HepG2 (cell line): ENCODE results near the gene SOX4. TPM values are rescaled to one million over a fixed set of nuclear protein-coding genes. Genes with fewer than 3 reads are reported as not detected.

Experiments
- ATAC-seq: fragments of 200-7000 bp; cut with Tn5 transposase; 3 replicates; pipeline ENCODE4 v1.9.1; 2020; ENCODE audit warnings: mild to moderate bottlenecking, moderate library complexity
- BruUV-seq: library from RNA; stranded (reverse); fragments of 400-500 nt; replicated peaks from 2 replicates; lab custom pipeline; 2021; lab: Mats Ljungman, UMichigan
- CTCF ChIA-PET: fragments of 300-600 bp; formaldehyde crosslinking; extraction: SDS; loops from one replicate; lab custom pipeline; 2021; ENCODE audit warnings: low total read pairs, inconsistent platforms, low intra/inter-chr PET ratio; lab: Yijun Ruan, JAX
- POLR2A ChIA-PET: fragments of 350-600 bp; sonication (Branson Sonifier 250); formaldehyde crosslinking; loops from one replicate; lab custom pipeline; 2020; ENCODE audit warnings: antibody characterized with exemption, inconsistent platforms; lab: Yijun Ruan, JAX
- DNase-seq: peaks from one replicate; pipeline ENCODE4 v3.0.0-alpha.2; 2015; ENCODE audit warnings: low spot score
- FAIRE-seq: peaks from 3 replicates; lab custom pipeline; 2011; peaks lifted over from hg19 to GRCh38; lab: Jason Lieb, UNC
- H2AFZ ChIP-seq: one replicate; pipeline ENCODE4 v1.6.1; 2011; ENCODE audit warnings: low read length, inconsistent platforms
- H3K27ac ChIP-seq: fragments of 300-600 bp; 3 replicates; pipeline ENCODE4 v1.8.0; 2011; ENCODE audit warnings: mixed run types, mild to moderate bottlenecking, mixed read lengths, low read length, inconsistent platforms; ENCODE audit not compliant: insufficient read depth; ENCODE audit errors: extremely low read length
- H3K27me3 ChIP-seq, 2 experiments: fragments of 200-600 bp in 1 of 2; 2 replicates in 1 of 2; 3 replicates in 1 of 2; pipeline versions ENCODE4 v1.6.0 to v1.8.0; 2011; ENCODE audit warnings: low read length in 2 of 2, mild to moderate bottlenecking in 2 of 2, moderate library complexity in 2 of 2, inconsistent platforms in 1 of 2; ENCODE audit not compliant: insufficient read depth in 2 of 2, control insufficient read depth in 1 of 2
- H3K36me3 ChIP-seq, 2 experiments: fragments of 200-600 bp in 1 of 2; replicated peaks in 1 of 2; 2 replicates in 1 of 2; 3 replicates in 1 of 2; pipeline versions ENCODE4 v1.5.1 to v1.8.0; 2011; ENCODE audit warnings: low read length in 2 of 2, inconsistent platforms in 1 of 2; ENCODE audit not compliant: insufficient read depth in 2 of 2, control insufficient read depth in 1 of 2
- H3K4me1 ChIP-seq: 2 replicates; pipeline ENCODE4 v1.5.1; 2012; ENCODE audit warnings: low read length, inconsistent platforms; ENCODE audit not compliant: insufficient read depth
- H3K4me2 ChIP-seq: 2 replicates; pipeline ENCODE4 v1.6.0; 2011; ENCODE audit warnings: low read depth, low read length, inconsistent platforms
- H3K4me3 ChIP-seq, 3 experiments: fragments of 200-600 bp in 1 of 3; sonication (generic), shearing (Covaris generic) in 1 of 3; replicated peaks in 1 of 3; 2 replicates each; pipeline ENCODE4 v1.5.1; 2011 to 2016; ENCODE audit warnings: low read length in 3 of 3, inconsistent platforms in 2 of 3, low read depth in 2 of 3, mild to moderate bottlenecking in 2 of 3, control low read depth in 1 of 3, mixed read lengths in 1 of 3; ENCODE audit not compliant: insufficient read depth in 1 of 3
- H3K79me2 ChIP-seq: one replicate; pipeline ENCODE4 v1.6.1; 2011; ENCODE audit warnings: low read length, inconsistent platforms; ENCODE audit not compliant: insufficient read depth
- H3K9ac ChIP-seq: 2 replicates; pipeline ENCODE4 v1.6.0; 2011; ENCODE audit warnings: mild to moderate bottlenecking, low read depth, low read length, inconsistent platforms; ENCODE audit not compliant: insufficient read depth
- H3K9me3 ChIP-seq: 2 replicates; pipeline ENCODE4 v1.5.1; 2012; ENCODE audit warnings: mild to moderate bottlenecking, low read length
- H4K20me1 ChIP-seq: 2 replicates; pipeline ENCODE4 v1.6.0; 2011; ENCODE audit warnings: inconsistent platforms, mild to moderate bottlenecking, low read length, moderate library complexity; ENCODE audit not compliant: insufficient read depth
- CEBPB ChIP-seq: IDR thresholded peaks from 2 replicates; pipeline ENCODE4 v1.6.1; 2011; ENCODE audit warnings: low read depth, low read length, improper control_type of control experiment, borderline replicate concordance
- NBN ChIP-seq: fragments of 450-650 bp; conservative IDR thresholded peaks from 2 replicates; pipeline ENCODE4 v1.6.1; 2017
- NFE2 ChIP-seq: sonication (generic); formaldehyde crosslinking; IDR thresholded peaks from 2 replicates; pipeline ENCODE4 v1.4.0; 2020; ENCODE audit warnings: missing genetic modification reagents
- NR3C1 ChIP-seq: sonication (generic); formaldehyde crosslinking; IDR thresholded peaks from 2 replicates; pipeline ENCODE4 v1.4.0; 2020; ENCODE audit warnings: missing genetic modification reagents
- SMARCC2 ChIP-seq: fragments of 450-650 bp; IDR thresholded peaks from 2 replicates; pipeline ENCODE4 v1.6.1; 2017; ENCODE audit warnings: antibody characterized with exemption, mild to moderate bottlenecking
- TGIF2 ChIP-seq: IDR thresholded peaks from 2 replicates; pipeline ENCODE4 v1.6.1; 2016; ENCODE audit warnings: control low read depth, missing compliant biosample characterization
- U2AF2 ChIP-seq: fragments of 200-400 bp; formaldehyde crosslinking; IDR thresholded peaks from 2 replicates; pipeline ENCODE4 v1.6.1; 2017; ENCODE audit warnings: low read depth, mild to moderate bottlenecking, low read length
- ZNF17 ChIP-seq: sonication (generic); formaldehyde crosslinking; IDR thresholded peaks from 2 replicates; pipeline ENCODE4 v1.5.0; 2020; ENCODE audit warnings: mild to moderate bottlenecking, missing genetic modification reagents
- ZNF180 ChIP-seq: sonication (generic); formaldehyde crosslinking; IDR thresholded peaks from 2 replicates; pipeline ENCODE4 v1.4.0; 2020; ENCODE audit warnings: low read depth, missing genetic modification reagents, borderline replicate concordance
- ZNF253 ChIP-seq: sonication (generic); formaldehyde crosslinking; IDR thresholded peaks from 2 replicates; pipeline ENCODE4 v1.8.0; 2022; ENCODE audit warnings: mild to moderate bottlenecking, missing genetic modification reagents, borderline replicate concordance
- ZNF777 ChIP-seq: sonication (generic); formaldehyde crosslinking; IDR thresholded peaks from 2 replicates; pipeline ENCODE4 v1.4.0; 2020; ENCODE audit warnings: missing genetic modification reagents
- ZNF841 ChIP-seq: sonication (generic); formaldehyde crosslinking; IDR thresholded peaks from 2 replicates; pipeline ENCODE4 v1.8.1; 2023; ENCODE audit warnings: missing genetic modification reagents, borderline replicate concordance
- ZSCAN29 ChIP-seq: sonication (generic); formaldehyde crosslinking; conservative IDR thresholded peaks from 2 replicates; pipeline ENCODE4 v1.4.0; 2020; ENCODE audit warnings: mild to moderate bottlenecking, missing genetic modification reagents
- WGBS: methylation state at CpG from one replicate; pipeline ENCODE4 v1.1.6; 2017; ENCODE audit warnings: low lambda C conversion rate; 5-methylcytosine and 5-hydroxymethylcytosine counted together
- in situ Hi-C: cut with HindIII; loops from 2 replicates; pipeline ENCODE4 v1.10.0; 2017; ENCODE audit warnings: low pct_unique_long_range_greater_than_20kb; ENCODE audit not compliant: extremely low pct_ligation_motif_present
- intact Hi-C: fragments of 100-400 bp; cut with micrococcal nuclease; formaldehyde crosslinking; loops from one replicate; pipeline ENCODE4 v1.10.0; 2022; ENCODE audit not compliant: unreplicated experiment
- polyA plus RNA-seq, 8 experiments: library from polyadenylated mRNA; depleted of rRNA in 3 of 8; stranded (reverse) in 7 of 8; unstranded in 1 of 8; fragments of >200 nt; fragmentation: Illumina TruSeq in 4 of 8; extraction: Trizol in 4 of 8; gene quantifications; 2 replicates each; pipeline versions ENCODE4 v1.2.1 to v1.2.3, GENCODE V29; 2011 to 2016; ENCODE audit warnings: low read depth in 4 of 8, missing spikeins in 1 of 8, mixed read lengths in 1 of 8; ENCODE audit not compliant: insufficient read depth in 1 of 8
- total RNA-seq, 5 experiments: library from RNA; depleted of rRNA; stranded (reverse); fragments of >200 nt; fragmentation: Illumina TruSeq; extraction: Trizol; gene quantifications; 2 replicates each; pipeline ENCODE4 v1.2.3, GENCODE V29; 2016; ENCODE audit warnings: low read depth in 1 of 5
- TF ChIP-seq, protein P1 (sequence below): sonication (generic); formaldehyde crosslinking; IDR thresholded peaks from 2 replicates; pipeline ENCODE4 v1.4.0; 2020; ENCODE audit warnings: low read depth, missing genetic modification reagents

Gene SOX4
- total and polyA plus RNA-seq, 2 of the 13 experiments (the other 11 are each of a cell fraction or from before 2014, with no cell fraction given) = 2.6 to 3.4 TPM

DNA sequence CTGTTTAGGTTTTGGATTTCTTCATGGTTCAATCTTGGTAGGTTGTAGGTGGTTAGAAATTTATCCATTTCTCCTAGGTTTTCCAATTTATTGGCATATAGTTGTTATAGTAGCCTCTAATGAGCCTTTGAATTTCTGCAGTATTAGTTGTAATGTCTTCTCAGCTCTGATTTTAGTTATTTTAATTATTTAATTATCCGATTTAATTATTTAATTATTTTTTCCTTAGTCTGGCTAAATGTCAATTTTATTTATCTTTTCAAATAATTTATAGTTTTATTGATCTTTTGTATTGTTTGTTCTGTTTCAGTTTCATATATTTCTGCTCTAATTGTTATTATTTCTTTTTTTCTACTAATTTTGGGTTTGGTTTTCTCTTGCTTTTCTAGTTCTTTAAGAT, 28.1 kb upstream of the SOX4 start:
- no peaks in the 10 kb centered on the region for H3K4me1 ChIP-seq
- TF ChIP-seq NFE2 (CRISPR knock-in tag) = no peak
- TF ChIP-seq, protein P1, sequence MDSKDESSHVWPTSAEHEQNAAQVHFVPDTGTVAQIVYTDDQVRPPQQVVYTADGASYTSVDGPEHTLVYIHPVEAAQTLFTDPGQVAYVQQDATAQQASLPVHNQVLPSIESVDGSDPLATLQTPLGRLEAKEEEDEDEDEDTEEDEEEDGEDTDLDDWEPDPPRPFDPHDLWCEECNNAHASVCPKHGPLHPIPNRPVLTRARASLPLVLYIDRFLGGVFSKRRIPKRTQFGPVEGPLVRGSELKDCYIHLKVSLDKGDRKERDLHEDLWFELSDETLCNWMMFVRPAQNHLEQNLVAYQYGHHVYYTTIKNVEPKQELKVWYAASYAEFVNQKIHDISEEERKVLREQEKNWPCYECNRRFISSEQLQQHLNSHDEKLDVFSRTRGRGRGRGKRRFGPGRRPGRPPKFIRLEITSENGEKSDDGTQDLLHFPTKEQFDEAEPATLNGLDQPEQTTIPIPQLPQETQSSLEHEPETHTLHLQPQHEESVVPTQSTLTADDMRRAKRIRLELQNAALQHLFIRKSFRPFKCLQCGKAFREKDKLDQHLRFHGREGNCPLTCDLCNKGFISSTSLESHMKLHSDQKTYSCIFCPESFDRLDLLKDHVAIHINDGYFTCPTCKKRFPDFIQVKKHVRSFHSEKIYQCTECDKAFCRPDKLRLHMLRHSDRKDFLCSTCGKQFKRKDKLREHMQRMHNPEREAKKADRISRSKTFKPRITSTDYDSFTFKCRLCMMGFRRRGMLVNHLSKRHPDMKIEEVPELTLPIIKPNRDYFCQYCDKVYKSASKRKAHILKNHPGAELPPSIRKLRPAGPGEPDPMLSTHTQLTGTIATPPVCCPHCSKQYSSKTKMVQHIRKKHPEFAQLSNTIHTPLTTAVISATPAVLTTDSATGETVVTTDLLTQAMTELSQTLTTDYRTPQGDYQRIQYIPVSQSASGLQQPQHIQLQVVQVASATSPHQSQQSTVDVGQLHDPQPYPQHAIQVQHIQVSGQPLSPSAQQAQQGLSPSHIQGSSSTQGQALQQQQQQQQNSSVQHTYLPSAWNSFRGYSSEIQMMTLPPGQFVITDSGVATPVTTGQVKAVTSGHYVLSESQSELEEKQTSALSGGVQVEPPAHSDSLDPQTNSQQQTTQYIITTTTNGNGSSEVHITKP (CRISPR knock-in tag) = no peak
- no peak for TF ChIP-seq ZNF253 (CRISPR knock-in tag)
- no peak for TF ChIP-seq NBN
- TF ChIP-seq SMARCC2 = no peak
- TF ChIP-seq ZNF777 (CRISPR knock-in tag) = no peak
- TF ChIP-seq ZNF841 = no peak
- no peak for TF ChIP-seq U2AF2
- no peak for TF ChIP-seq CEBPB
- no peak for TF ChIP-seq ZNF180 (CRISPR knock-in tag)
- no peak for TF ChIP-seq ZSCAN29 (CRISPR knock-in tag)
- TF ChIP-seq ZNF17 = no peak
- no peak for TF ChIP-seq NR3C1 (CRISPR knock-in tag)
- TF ChIP-seq TGIF2 (CRISPR knock-in tag) = no peak
- POLR2A ChIA-PET = no interaction called here
- FAIRE-seq (no peak), DNase-seq (no peak), ATAC-seq (no peak)
- peaks cover 5% of the 10 kb centered on the region; the same call in 1 of the 2 replicates for H3K9me3 ChIP-seq
- WGBS = 2% methylated on average over 1 of the region's 1 CpG
- H3K4me2 ChIP-seq = no peak overlapping the region
- H3K79me2 ChIP-seq = no peaks in the 10 kb centered on the region
- H2AFZ ChIP-seq = no peak overlapping the region
- no peak overlapping the region for H3K27ac ChIP-seq
- H3K27me3 ChIP-seq = no peaks in the 10 kb centered on the region; a peak in 1 of 5 replicates
- BruUV-seq = no TSS peak
- no peak overlapping the region for H3K9ac ChIP-seq
- no peaks in the 10 kb centered on the region for H4K20me1 ChIP-seq
- CTCF ChIA-PET = no interaction called here
- no peak overlapping the region for H3K4me3 ChIP-seq
- in situ Hi-C loops = no loop called here
- intact Hi-C loops = no loop called here
- no peaks in the 10 kb centered on the region for H3K36me3 ChIP-seq
